Kidney (tissue), 14 donors: ENCODE measurements around the gene TMEM181. TPM values are rescaled to one million over a fixed set of nuclear protein-coding genes. Genes with fewer than 3 reads are reported as not detected.
"Not testable (repeated sequence)": the region's sequence is repeated elsewhere in the genome, so short reads cannot be mapped to it uniquely, and the experiment has no call there.

Source experiments
- DNase-seq, 5 donors: peaks; one replicate each; pipeline ENCODE4 v3.0.0-alpha.2; 2013 to 2020
- FAIRE-seq: peaks from 2 replicates; lab custom pipeline; 2012; peaks lifted over from hg19 to GRCh38; lab: Jason Lieb, UNC
- H3K27ac ChIP-seq, 2 donors: one replicate each; pipeline ENCODE4 v1.7.0; 2013; ENCODE audit warnings: low read depth in 2 of 2, low read length in 2 of 2, inconsistent platforms in 1 of 2
- H3K27me3 ChIP-seq: one replicate; pipeline ENCODE4 v1.7.1; 2013; ENCODE audit warnings: low read length, inconsistent platforms; ENCODE audit not compliant: control insufficient read depth, insufficient read depth
- H3K36me3 ChIP-seq, 3 donors: one replicate each; pipeline versions ENCODE4 v1.7.0 to v1.7.1; 2013; ENCODE audit warnings: low read length in 3 of 3, control low read depth in 1 of 3, inconsistent platforms in 1 of 3; ENCODE audit not compliant: insufficient read depth in 3 of 3, control insufficient read depth in 2 of 3
- H3K4me1 ChIP-seq, 3 donors: one replicate each; pipeline versions ENCODE4 v1.7.0 to v1.7.1; 2013; ENCODE audit warnings: low read length in 3 of 3, inconsistent platforms in 1 of 3, low read depth in 1 of 3; ENCODE audit not compliant: control insufficient read depth in 2 of 3, insufficient read depth in 2 of 3
- H3K4me3 ChIP-seq, 3 donors: one replicate each; pipeline versions ENCODE4 v1.7.0 to v1.8.1; 2013; ENCODE audit warnings: low read length in 3 of 3, control low read depth in 1 of 3, inconsistent platforms in 1 of 3
- H3K9ac ChIP-seq, 3 donors: one replicate each; pipeline versions ENCODE4 v1.7.0 to v1.7.1; 2013; ENCODE audit warnings: low read length in 3 of 3, control low read depth in 1 of 3, inconsistent platforms in 1 of 3
- H3K9me3 ChIP-seq, 3 donors: one replicate each; pipeline versions ENCODE4 v1.7.0 to v1.7.1; 2013; ENCODE audit warnings: low read length in 3 of 3, control low read depth in 1 of 3, inconsistent platforms in 1 of 3; ENCODE audit not compliant: control insufficient read depth in 2 of 3, insufficient read depth in 1 of 3
- intact Hi-C: fragments of 100-400 bp; cut with DNase I; formaldehyde crosslinking; loops from one replicate; pipeline ENCODE4 v1.11.1; 2022
- polyA plus RNA-seq: library from polyadenylated mRNA; stranded (reverse); fragments of 350-450 nt; fragmentation: Illumina TruSeq; extraction: RNeasy Lipid Tissue Mini Kit (QIAGEN cat#74804); gene quantifications from one replicate; pipeline ENCODE4 v1.2.3, GENCODE V29; 2014; ENCODE audit warnings: low read depth, low replicate concordance; ENCODE audit not compliant: insufficient read depth
- total RNA-seq: library from RNA; stranded (reverse); fragmentation: NEBNext Ultra II Directional; extraction: Animal tissue kit (Norgen Biotek cat#: 25700); gene quantifications from one replicate; pipeline ENCODE4 v1.2.1, GENCODE V29; 2021
- TF ChIP-seq, protein P1 (sequence below): IDR thresholded peaks from 3 replicates; pipeline ENCODE4 v1.5.1; 2012; ENCODE audit warnings: mild to moderate bottlenecking, moderate library complexity, borderline replicate concordance; ENCODE audit not compliant: insufficient read depth; ENCODE audit errors: extremely low read depth
- donor health status: control.
- donor health status: control.
- donor health status: control.
- donor health status: control.
- donor health status: control.
- donor health status: DM: yes; HTN: yes; CAD: no.
- donor health status: Normal renal cell carcinoma (clear cell type).

TMEM181 gene
- total and polyA plus RNA-seq, 2 donors from 2014 or later, result 6.9 to 19.9 TPM

- peak in 3 of 5 donors; percentile 53 to 79 (median 71) for DNase-seq
- peak overlapping the region in 1 of 3 donors; percentile 40 for H3K9ac ChIP-seq
- H3K36me3 ChIP-seq, result peaks cover 1 to 15% (median 4%) of the 10 kb centered on the region in 3 donors
- no peak for FAIRE-seq
- H3K9me3 ChIP-seq, result no peaks in the 10 kb centered on the region
- H3K27ac ChIP-seq, result peak overlapping the region in 1 of 2 donors; percentile 43
- intact Hi-C loops, result no loop called here
- no peaks in the 10 kb centered on the region for H3K27me3 ChIP-seq
- H3K4me1 ChIP-seq, result peaks cover 0 to 9% (median 3%) of the 10 kb centered on the region in 3 donors
- TF ChIP-seq, protein P1, sequence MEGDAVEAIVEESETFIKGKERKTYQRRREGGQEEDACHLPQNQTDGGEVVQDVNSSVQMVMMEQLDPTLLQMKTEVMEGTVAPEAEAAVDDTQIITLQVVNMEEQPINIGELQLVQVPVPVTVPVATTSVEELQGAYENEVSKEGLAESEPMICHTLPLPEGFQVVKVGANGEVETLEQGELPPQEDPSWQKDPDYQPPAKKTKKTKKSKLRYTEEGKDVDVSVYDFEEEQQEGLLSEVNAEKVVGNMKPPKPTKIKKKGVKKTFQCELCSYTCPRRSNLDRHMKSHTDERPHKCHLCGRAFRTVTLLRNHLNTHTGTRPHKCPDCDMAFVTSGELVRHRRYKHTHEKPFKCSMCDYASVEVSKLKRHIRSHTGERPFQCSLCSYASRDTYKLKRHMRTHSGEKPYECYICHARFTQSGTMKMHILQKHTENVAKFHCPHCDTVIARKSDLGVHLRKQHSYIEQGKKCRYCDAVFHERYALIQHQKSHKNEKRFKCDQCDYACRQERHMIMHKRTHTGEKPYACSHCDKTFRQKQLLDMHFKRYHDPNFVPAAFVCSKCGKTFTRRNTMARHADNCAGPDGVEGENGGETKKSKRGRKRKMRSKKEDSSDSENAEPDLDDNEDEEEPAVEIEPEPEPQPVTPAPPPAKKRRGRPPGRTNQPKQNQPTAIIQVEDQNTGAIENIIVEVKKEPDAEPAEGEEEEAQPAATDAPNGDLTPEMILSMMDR, result no peak
- peak overlapping the region in 1 of 3 donors; percentile 22 for H3K4me3 ChIP-seq
Measured at GRCh38 chr6:158611541-158612370, 51.9 kb downstream of the TMEM181 start.

GRCh38 chr6:158614606-158615005 is 54.7 kb downstream of the TMEM181 start:
- H3K4me1 ChIP-seq, FAIRE-seq, H3K9me3 ChIP-seq, intact Hi-C loops, H3K27me3 ChIP-seq, H3K27ac ChIP-seq, DNase-seq, H3K36me3 ChIP-seq, H3K4me3 ChIP-seq, H3K9ac ChIP-seq: not testable (repeated sequence)

DNA sequence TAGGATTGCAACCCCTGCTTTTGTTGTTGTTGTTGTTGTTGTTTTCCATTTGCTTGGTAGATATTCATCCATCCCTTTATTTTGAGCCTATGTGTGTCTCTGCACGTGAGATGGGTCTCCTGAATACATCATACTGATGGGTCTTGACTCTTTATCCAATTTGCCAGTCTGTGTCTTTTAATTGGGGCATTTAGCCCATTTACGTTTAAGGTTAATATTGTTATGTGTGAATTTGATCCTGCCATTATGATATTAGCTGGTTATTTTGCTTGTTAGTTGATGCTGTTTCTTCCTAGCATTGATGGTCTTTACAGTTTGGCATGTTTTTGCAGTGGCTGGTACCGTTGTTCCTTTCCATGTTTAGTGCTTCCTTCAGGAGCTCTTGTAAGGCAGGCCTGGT is 58.4 kb downstream of the TMEM181 start:
- H3K36me3 ChIP-seq, H3K9me3 ChIP-seq, H3K4me3 ChIP-seq, DNase-seq, FAIRE-seq, intact Hi-C loops, H3K27me3 ChIP-seq, H3K9ac ChIP-seq, H3K27ac ChIP-seq, H3K4me1 ChIP-seq: not testable (repeated sequence)

DNA sequence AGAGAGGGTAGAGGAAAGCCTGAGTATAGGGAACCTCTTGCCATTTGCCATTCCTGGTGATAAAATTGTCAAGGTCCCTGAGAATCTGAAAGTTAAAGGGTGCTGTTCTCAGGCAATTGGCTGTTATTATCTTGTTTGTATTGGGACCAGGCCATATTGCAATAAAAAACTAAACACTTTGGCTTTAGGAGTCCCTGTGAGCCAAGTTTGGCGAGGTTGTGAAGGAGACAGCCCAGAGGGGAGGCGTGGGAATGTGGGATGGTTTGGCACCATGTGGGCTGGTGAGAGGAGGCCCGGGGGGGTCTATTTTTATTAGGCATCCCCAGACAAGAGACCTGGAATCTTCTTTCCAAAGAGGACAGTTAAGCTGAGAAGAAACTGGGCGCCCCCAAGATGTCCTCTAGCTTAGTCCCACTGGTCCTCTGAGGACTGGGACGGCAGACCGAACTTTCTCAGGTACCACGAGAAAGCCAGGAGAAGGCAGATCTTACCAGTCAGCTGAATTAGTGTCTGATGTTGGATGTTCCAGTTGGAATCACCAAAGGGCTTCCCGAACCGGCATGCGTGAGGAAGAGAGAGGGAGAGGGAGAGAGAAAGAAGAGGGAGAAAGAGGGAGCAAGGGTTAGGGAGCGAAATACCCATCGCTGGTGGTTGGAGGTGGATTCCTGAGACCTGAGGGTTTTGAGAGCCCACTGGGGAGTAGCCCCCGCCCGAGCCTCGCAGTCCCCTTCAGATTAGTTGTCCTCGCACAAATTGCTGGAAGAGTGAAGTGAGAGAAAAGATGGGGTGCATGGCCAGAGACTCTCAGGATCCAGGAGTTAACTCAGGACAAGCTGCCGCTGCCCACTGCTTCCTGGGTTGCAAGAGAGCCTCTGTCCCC is 60.3 kb downstream of the TMEM181 start:
- DNase-seq, result peak in 1 of 5 donors; percentile 36
- FAIRE-seq, result no peak
- intact Hi-C loops, result no loop called here

More for the DNA sequence above, 60.3 kb downstream of the TMEM181 start:
- no peaks in the 10 kb centered on the region for H3K27me3 ChIP-seq
- H3K9me3 ChIP-seq, result no peaks in the 10 kb centered on the region
- no peak overlapping the region for H3K9ac ChIP-seq
- H3K27ac ChIP-seq, result no peak overlapping the region
- peaks cover 0 to 3% (median 0%) of the 10 kb centered on the region in 3 donors for H3K36me3 ChIP-seq
- H3K4me1 ChIP-seq, result peaks cover 0 to 3% (median 0%) of the 10 kb centered on the region in 3 donors
- no peak overlapping the region for H3K4me3 ChIP-seq
- TF ChIP-seq, protein P1, result no peak
